Measurements from ENCODE around the gene PRSS56. TPM values are rescaled to one million over a fixed set of nuclear protein-coding genes. Genes with fewer than 3 reads are reported as not detected.

The PRSS56 gene
- total RNA-seq, 1 donor from 2014 or later = not detected

- DNase-seq (ENCODE audit: low read depth) (no peak), FAIRE-seq (no peak)
- no peak for TF ChIP-seq CTCF (IDR thresholded peaks at IDR 0.05; ENCODE audit: insufficient read depth, low read length, severe bottlenecking)
Measured at GRCh38 chr2:232493701-232494474, 26.3 kb upstream of the PRSS56 start.

GRCh38 chr2:232494542-232494941 is 25.6 kb upstream of the PRSS56 start:
- TF ChIP-seq CTCF (IDR thresholded peaks at IDR 0.05; ENCODE audit: insufficient read depth, low read length, severe bottlenecking) = no peak
- FAIRE-seq (no peak), DNase-seq (ENCODE audit: low read depth) (no peak)
- Histone ChIP-seq H3K36me3 (ENCODE audit: control insufficient read depth, insufficient read depth, low read length) (no peaks in the 10 kb centered on the region), H3K27me3 (ENCODE audit: control insufficient read depth, insufficient read depth, low read length) (peaks cover 1% of the 10 kb centered on the region), H3K4me3 (ENCODE audit: low read depth, low read length) (no peak overlapping the region)

More at GRCh38 chr2:232493701-232494474, 26.3 kb upstream of the PRSS56 start:
- Histone ChIP-seq H3K4me3 (ENCODE audit: low read depth, low read length) (no peak overlapping the region), H3K27me3 (ENCODE audit: control insufficient read depth, insufficient read depth, low read length) (peaks cover 1% of the 10 kb centered on the region), H3K36me3 (ENCODE audit: control insufficient read depth, insufficient read depth, low read length) (no peaks in the 10 kb centered on the region)

GRCh38 chr2:232495292-232495691 is 24.9 kb upstream of the PRSS56 start:
- TF ChIP-seq CTCF (IDR thresholded peaks at IDR 0.05; ENCODE audit: insufficient read depth, low read length, severe bottlenecking) = no peak

GRCh38 chr2:232496501-232497270 is 23.5 kb upstream of the PRSS56 start:
- Histone ChIP-seq H3K4me3 (ENCODE audit: low read depth, low read length) (no peak overlapping the region), H3K36me3 (ENCODE audit: control insufficient read depth, insufficient read depth, low read length) (no peaks in the 10 kb centered on the region), H3K27me3 (ENCODE audit: control insufficient read depth, insufficient read depth, low read length) (peaks cover 6% of the 10 kb centered on the region)
- no peak for FAIRE-seq
- no peak for TF ChIP-seq CTCF (IDR thresholded peaks at IDR 0.05; ENCODE audit: insufficient read depth, low read length, severe bottlenecking)
- DNase-seq (ENCODE audit: low read depth) = no peak

More at GRCh38 chr2:232495292-232495691, 24.9 kb upstream of the PRSS56 start:
- DNase-seq (ENCODE audit: low read depth) (no peak), FAIRE-seq (no peak)
- H3K36me3 ChIP-seq (ENCODE audit: control insufficient read depth, insufficient read depth, low read length) = no peaks in the 10 kb centered on the region
- H3K4me3 ChIP-seq (ENCODE audit: low read depth, low read length) = no peak overlapping the region
- H3K27me3 ChIP-seq (ENCODE audit: control insufficient read depth, insufficient read depth, low read length) = peaks cover 1% of the 10 kb centered on the region

- FAIRE-seq = no peak
- H3K27me3 ChIP-seq (ENCODE audit: control insufficient read depth, insufficient read depth, low read length) = peaks cover 8% of the 10 kb centered on the region
- no peak for TF ChIP-seq CTCF (IDR thresholded peaks at IDR 0.05; ENCODE audit: insufficient read depth, low read length, severe bottlenecking)
Measured at GRCh38 chr2:232497348-232497747, 22.8 kb upstream of the PRSS56 start.

More at GRCh38 chr2:232497348-232497747, 22.8 kb upstream of the PRSS56 start:
- Histone ChIP-seq H3K36me3 (ENCODE audit: control insufficient read depth, insufficient read depth, low read length) (no peaks in the 10 kb centered on the region), H3K4me3 (ENCODE audit: low read depth, low read length) (no peak overlapping the region)
- DNase-seq (ENCODE audit: low read depth) = no peak
